HEK293T (cell line): ENCODE data around the gene RBM15B.

ENCODE experiments used
- CTCF ChIA-PET: fragments of 350-600 bp; formaldehyde crosslinking; extraction: SDS; loops from one replicate; lab custom pipeline; 2021; ENCODE audit warnings: antibody characterized with exemption, inconsistent platforms; lab: Yijun Ruan, JAX
- POLR2A ChIA-PET: fragments of 350-600 bp; formaldehyde crosslinking; extraction: SDS; loops from one replicate; lab custom pipeline; 2020; ENCODE audit warnings: antibody characterized with exemption, inconsistent platforms; lab: Yijun Ruan, JAX
- DNase-seq: peaks from one replicate; pipeline ENCODE4 v3.0.0; 2012; ENCODE audit warnings: mixed read lengths; ENCODE audit errors: extremely low spot score
- ARNT ChIP-seq: fragments of 450-650 bp; IDR thresholded peaks from 2 replicates; pipeline ENCODE4 v1.6.1; 2017; ENCODE audit warnings: mild to moderate bottlenecking
- BHLHE40 ChIP-seq: fragments of 450-650 bp; IDR thresholded peaks from 2 replicates; pipeline ENCODE4 v1.6.1; 2016; ENCODE audit warnings: mild to moderate bottlenecking, moderate library complexity, borderline replicate concordance
- CTBP1 ChIP-seq: fragments of 450-650 bp; IDR thresholded peaks from 2 replicates; pipeline ENCODE4 v1.6.1; 2016; ENCODE audit warnings: borderline replicate concordance
- ELF4 ChIP-seq: fragments of 450-650 bp; IDR thresholded peaks from 2 replicates; pipeline ENCODE4 v1.6.1; 2017; ENCODE audit warnings: antibody characterized with exemption
- FOXK2 ChIP-seq: fragments of 450-650 bp; IDR thresholded peaks from 2 replicates; pipeline ENCODE4 v1.6.1; 2016; ENCODE audit warnings: mild to moderate bottlenecking
- FOXM1 ChIP-seq: fragments of 450-650 bp; IDR thresholded peaks from 2 replicates; pipeline ENCODE4 v1.6.1; 2017; ENCODE audit warnings: mild to moderate bottlenecking, borderline replicate concordance
- HDGF ChIP-seq: fragments of 450-650 bp; IDR thresholded peaks from 2 replicates; pipeline ENCODE4 v1.6.1; 2017; ENCODE audit warnings: antibody characterized with exemption, borderline replicate concordance
- L3MBTL2 ChIP-seq: fragments of 450-650 bp; conservative IDR thresholded peaks from 2 replicates; pipeline ENCODE4 v1.6.1; 2016; ENCODE audit warnings: mild to moderate bottlenecking
- LEF1 ChIP-seq: fragments of 450-650 bp; IDR thresholded peaks from 2 replicates; pipeline ENCODE4 v1.6.1; 2017; ENCODE audit warnings: mild to moderate bottlenecking, borderline replicate concordance
- NFRKB ChIP-seq: fragments of 450-650 bp; IDR thresholded peaks from 2 replicates; pipeline ENCODE4 v1.6.1; 2016; ENCODE audit warnings: mild to moderate bottlenecking, moderate library complexity
- PKNOX1 ChIP-seq: fragments of 450-650 bp; IDR thresholded peaks from 2 replicates; pipeline ENCODE4 v1.6.1; 2016
- SP1 ChIP-seq: fragments of 450-650 bp; IDR thresholded peaks from 2 replicates; pipeline ENCODE4 v1.6.1; 2017
- SUZ12 ChIP-seq: fragments of 450-650 bp; IDR thresholded peaks from 2 replicates; pipeline ENCODE4 v1.6.1; 2016; ENCODE audit warnings: mild to moderate bottlenecking
- TARDBP ChIP-seq: fragments of 450-650 bp; IDR thresholded peaks from 2 replicates; pipeline ENCODE4 v1.6.1; 2016
- ZNF384 ChIP-seq: fragments of 450-650 bp; IDR thresholded peaks from 2 replicates; pipeline ENCODE4 v1.6.1; 2016

Gene RBM15B

GRCh38 chr3:51436998-51437639, 46.0 kb downstream of the RBM15B start:
- ChIA-PET POLR2A (no interaction called here), CTCF (interaction anchor here (0.6 kb wide), 2 partner anchors 9 to 336 kb away, joined by 3 read pairs; no protein-coding TSS in a partner anchor)
- TF ChIP-seq SUZ12 (no peak), ELF4 (no peak), ARNT (no peak)
- no peak for DNase-seq

GRCh38 chr3:51441282-51442030, 50.4 kb downstream of the RBM15B start:
- ChIA-PET CTCF (interaction anchor here (1.3 kb wide), 1 partner anchor 11 kb away, joined by 3 read pairs; no protein-coding TSS in a partner anchor), POLR2A (no interaction called here)
- DNase-seq: no peak
- TF ChIP-seq PKNOX1: no peak
- no peak for TF ChIP-seq CTBP1
- no peak for TF ChIP-seq L3MBTL2
- TF ChIP-seq NFRKB: no peak
- no peak for TF ChIP-seq ZNF384
- no peak for TF ChIP-seq BHLHE40
- TF ChIP-seq LEF1: no peak
- no peak for TF ChIP-seq FOXK2
- TF ChIP-seq FOXM1: no peak

- ChIA-PET CTCF (no interaction called here), POLR2A (no interaction called here)
- DNase-seq: no peak
- no peak for TF ChIP-seq SP1
- no peak for TF ChIP-seq BHLHE40
- no peak for TF ChIP-seq FOXM1
- TF ChIP-seq ARNT: no peak
- TF ChIP-seq L3MBTL2: no peak
- no peak for TF ChIP-seq PKNOX1
- TF ChIP-seq HDGF: no peak
- no peak for TF ChIP-seq TARDBP
- no peak for TF ChIP-seq SUZ12
- TF ChIP-seq NFRKB: no peak
- TF ChIP-seq CTBP1: no peak
These were observed 54.6 kb downstream of the RBM15B start for GRCh38 chr3:51445544-51446280.
